ENCODE measurements around the gene CAPS.
A peak's percentile ranks its signal among the peaks of the same experiment; 100 is the strongest.

The CAPS gene

GRCh38 chr19:5943623-5944022, 29.6 kb downstream of the CAPS start:
- no peak overlapping the region for H3K27ac Mint-ChIP-seq
- H3K36me3 Mint-ChIP-seq: peaks cover 24 to 51% of the 10 kb centered on the region in 2 donors
- no peaks in the 10 kb centered on the region for H3K27me3 Mint-ChIP-seq
- ATAC-seq (replicated peaks): no peak
- DNase-seq: no peak
- no peak overlapping the region for H3K4me3 Mint-ChIP-seq
- peaks cover 23 to 37% of the 10 kb centered on the region in 2 donors for H3K4me1 Mint-ChIP-seq
- H3K9me3 Mint-ChIP-seq: no peaks in the 10 kb centered on the region

- Mint-ChIP-seq H3K9me3 (no peaks in the 10 kb centered on the region), H3K27me3 (no peaks in the 10 kb centered on the region), H3K4me1 (peaks cover 51 to 70% of the 10 kb centered on the region in 2 donors), H3K27ac (peak overlapping the region; percentile 75), H3K4me3 (no peak overlapping the region), H3K36me3 (peaks cover 35 to 44% of the 10 kb centered on the region in 2 donors)
- DNase-seq: no peak
- ATAC-seq (replicated peaks): no peak
Measured at GRCh38 chr19:5947435-5947834, 33.4 kb downstream of the CAPS start.

GRCh38 chr19:5948752-5949564, 34.9 kb downstream of the CAPS start:
- Mint-ChIP-seq H3K4me3 (no peak overlapping the region), H3K27me3 (no peaks in the 10 kb centered on the region), H3K4me1 (peaks cover 63 to 82% of the 10 kb centered on the region in 2 donors), H3K27ac (no peak overlapping the region), H3K9me3 (no peaks in the 10 kb centered on the region), H3K36me3 (peaks cover 36 to 52% of the 10 kb centered on the region in 2 donors)
- ATAC-seq (replicated peaks) (no peak), DNase-seq (no peak)

GRCh38 chr19:5949792-5950305, 35.8 kb downstream of the CAPS start:
- H3K36me3 Mint-ChIP-seq: peaks cover 39 to 56% of the 10 kb centered on the region in 2 donors
- ATAC-seq (replicated peaks): no peak

GRCh38 chr19:5950741-5951140, 36.7 kb downstream of the CAPS start:
- ATAC-seq (replicated peaks): no peak
- Mint-ChIP-seq H3K27ac (peak overlapping the region; percentile 51), H3K4me3 (no peak overlapping the region), H3K9me3 (no peaks in the 10 kb centered on the region), H3K27me3 (no peaks in the 10 kb centered on the region), H3K36me3 (peaks cover 35 to 47% of the 10 kb centered on the region in 2 donors), H3K4me1 (peaks cover 62 to 84% of the 10 kb centered on the region in 2 donors)
- no peak for DNase-seq

More at GRCh38 chr19:5949792-5950305, 35.8 kb downstream of the CAPS start:
- Mint-ChIP-seq H3K4me1 (peaks cover 68 to 84% of the 10 kb centered on the region in 2 donors), H3K9me3 (no peaks in the 10 kb centered on the region), H3K4me3 (no peak overlapping the region), H3K27me3 (no peaks in the 10 kb centered on the region), H3K27ac (no peak overlapping the region)
- no peak for DNase-seq

- Mint-ChIP-seq H3K27me3 (no peaks in the 10 kb centered on the region), H3K36me3 (peaks cover 32 to 42% of the 10 kb centered on the region in 2 donors), H3K4me1 (peaks cover 61 to 87% of the 10 kb centered on the region in 2 donors), H3K27ac (peak overlapping the region; percentile 71), H3K9me3 (no peaks in the 10 kb centered on the region), H3K4me3 (peak overlapping the region; percentile 39 to 60)
- peak; percentile 18 for DNase-seq
- ATAC-seq (replicated peaks): peak; percentile 92 to 93
Measured at GRCh38 chr19:5951338-5951861, 37.3 kb downstream of the CAPS start.

- no peak overlapping the region for H3K27ac Mint-ChIP-seq
- no peaks in the 10 kb centered on the region for H3K9me3 Mint-ChIP-seq
- H3K4me3 Mint-ChIP-seq: no peak overlapping the region
- H3K36me3 Mint-ChIP-seq: peaks cover 34 to 43% of the 10 kb centered on the region in 2 donors
- ATAC-seq (replicated peaks) (no peak), DNase-seq (no peak)
- H3K27me3 Mint-ChIP-seq: no peaks in the 10 kb centered on the region
- H3K4me1 Mint-ChIP-seq: peaks cover 66 to 94% of the 10 kb centered on the region in 2 donors
Measured at GRCh38 chr19:5952193-5953029, 38.4 kb downstream of the CAPS start.

- no peak for DNase-seq
- no peaks in the 10 kb centered on the region for H3K27me3 Mint-ChIP-seq
- H3K9me3 Mint-ChIP-seq: no peaks in the 10 kb centered on the region
- H3K27ac Mint-ChIP-seq: no peak overlapping the region
- peaks cover 63 to 93% of the 10 kb centered on the region in 2 donors for H3K4me1 Mint-ChIP-seq
- H3K4me3 Mint-ChIP-seq: no peak overlapping the region
- no peak for ATAC-seq (replicated peaks)
- H3K36me3 Mint-ChIP-seq: peaks cover 30 to 40% of the 10 kb centered on the region in 2 donors
Measured at GRCh38 chr19:5953030-5953589, 39.1 kb downstream of the CAPS start.

- DNase-seq (no peak), ATAC-seq (replicated peaks) (no peak)
- Mint-ChIP-seq H3K4me3 (peak overlapping the region; percentile 11 to 17), H3K9me3 (no peaks in the 10 kb centered on the region), H3K27ac (peak overlapping the region; percentile 66), H3K4me1 (peaks cover 62 to 93% of the 10 kb centered on the region in 2 donors), H3K27me3 (no peaks in the 10 kb centered on the region), H3K36me3 (peaks cover 29 to 41% of the 10 kb centered on the region in 2 donors)
Measured at GRCh38 chr19:5953680-5954213, 39.7 kb downstream of the CAPS start.

GRCh38 chr19:5954293-5954692, 40.2 kb downstream of the CAPS start:
- DNase-seq (no peak), ATAC-seq (replicated peaks) (no peak)
- Mint-ChIP-seq H3K4me1 (peaks cover 66 to 97% of the 10 kb centered on the region in 2 donors), H3K36me3 (peaks cover 29 to 42% of the 10 kb centered on the region in 2 donors), H3K9me3 (no peaks in the 10 kb centered on the region), H3K27ac (peak overlapping the region; percentile 66), H3K27me3 (no peaks in the 10 kb centered on the region), H3K4me3 (no peak overlapping the region)

- Mint-ChIP-seq H3K4me1 (peaks cover 63 to 99% of the 10 kb centered on the region in 2 donors), H3K36me3 (peaks cover 21 to 35% of the 10 kb centered on the region in 2 donors), H3K4me3 (no peak overlapping the region), H3K27me3 (no peaks in the 10 kb centered on the region), H3K9me3 (no peaks in the 10 kb centered on the region), H3K27ac (no peak overlapping the region)
- ATAC-seq (replicated peaks) (no peak), DNase-seq (no peak)
Measured at GRCh38 chr19:5955636-5955935, 41.5 kb downstream of the CAPS start.

GRCh38 chr19:5956323-5956722, 42.3 kb downstream of the CAPS start:
- H3K27ac Mint-ChIP-seq: peak overlapping the region; percentile 37
- H3K36me3 Mint-ChIP-seq: peaks cover 21 to 36% of the 10 kb centered on the region in 2 donors
- H3K27me3 Mint-ChIP-seq: no peaks in the 10 kb centered on the region
- ATAC-seq (replicated peaks) (no peak), DNase-seq (no peak)
- H3K9me3 Mint-ChIP-seq: no peaks in the 10 kb centered on the region
- H3K4me1 Mint-ChIP-seq: peaks cover 59 to 97% of the 10 kb centered on the region in 2 donors
- H3K4me3 Mint-ChIP-seq: no peak overlapping the region

GRCh38 chr19:5956728-5957127, 42.7 kb downstream of the CAPS start:
- DNase-seq (no peak), ATAC-seq (replicated peaks) (no peak)
- Mint-ChIP-seq H3K36me3 (peaks cover 18 to 34% of the 10 kb centered on the region in 2 donors), H3K27ac (no peak overlapping the region), H3K4me3 (no peak overlapping the region), H3K9me3 (no peaks in the 10 kb centered on the region), H3K27me3 (no peaks in the 10 kb centered on the region), H3K4me1 (peaks cover 57 to 96% of the 10 kb centered on the region in 2 donors)

GRCh38 chr19:5957170-5957569, 43.1 kb downstream of the CAPS start:
- no peak for DNase-seq
- Mint-ChIP-seq H3K4me1 (peaks cover 57 to 96% of the 10 kb centered on the region in 2 donors), H3K4me3 (no peak overlapping the region), H3K27me3 (no peaks in the 10 kb centered on the region), H3K9me3 (no peaks in the 10 kb centered on the region), H3K36me3 (peaks cover 19 to 37% of the 10 kb centered on the region in 2 donors), H3K27ac (no peak overlapping the region)
- ATAC-seq (replicated peaks): no peak
